NAMALWA (cell line): ENCODE results near the gene FOXQ1.
"Not testable (repeated sequence)": the region's sequence is repeated elsewhere in the genome, so short reads cannot be mapped to it uniquely, and the experiment has no call there.

Experiments
- DNase-seq: peaks from one replicate; pipeline ENCODE4 v3.0.0-alpha.2; 2015; ENCODE audit warnings: low spot score

Gene FOXQ1

GRCh38 chr6:1290805-1291204, 21.1 kb upstream of the FOXQ1 start:
- DNase-seq: no peak

- DNase-seq: no peak
These were observed 20.5 kb upstream of the FOXQ1 start for GRCh38 chr6:1291381-1291780.

GRCh38 chr6:1295420-1295819, 16.5 kb upstream of the FOXQ1 start:
- no peak for DNase-seq

GRCh38 chr6:1296079-1296478, 15.8 kb upstream of the FOXQ1 start:
- DNase-seq: no peak

GRCh38 chr6:1296542-1296941, 15.4 kb upstream of the FOXQ1 start:
- no peak for DNase-seq

GRCh38 chr6:1297746-1298145, 14.2 kb upstream of the FOXQ1 start:
- no peak for DNase-seq

GRCh38 chr6:1298768-1299167, 13.1 kb upstream of the FOXQ1 start:
- no peak for DNase-seq

GRCh38 chr6:1306133-1306532, 5.8 kb upstream of the FOXQ1 start:
- no peak for DNase-seq

GRCh38 chr6:1309366-1309765, 2.5 kb upstream of the FOXQ1 start:
- no peak for DNase-seq

- DNase-seq: no peak
These were observed 1.1 kb upstream of the FOXQ1 start for GRCh38 chr6:1310628-1311399.

GRCh38 chr6:1312203-1312472, 240 bp downstream of the FOXQ1 start:
- no peak for DNase-seq

GRCh38 chr6:1312473-1313367, 822 bp downstream of the FOXQ1 start:
- no peak for DNase-seq

GRCh38 chr6:1313384-1313766, 1.5 kb downstream of the FOXQ1 start:
- no peak for DNase-seq

- DNase-seq: no peak
These were observed 2.0 kb downstream of the FOXQ1 start for GRCh38 chr6:1313767-1314503.

GRCh38 chr6:1314617-1315016, 2.7 kb downstream of the FOXQ1 start:
- no peak for DNase-seq

- no peak for DNase-seq
These were observed 3.3 kb downstream of the FOXQ1 start for GRCh38 chr6:1315201-1315559.

GRCh38 chr6:1315560-1316386, 3.9 kb downstream of the FOXQ1 start:
- DNase-seq: no peak

GRCh38 chr6:1316489-1316971, 4.6 kb downstream of the FOXQ1 start:
- no peak for DNase-seq

GRCh38 chr6:1317302-1317815, 5.5 kb downstream of the FOXQ1 start:
- DNase-seq: no peak

GRCh38 chr6:1318036-1318435, 6.1 kb downstream of the FOXQ1 start:
- no peak for DNase-seq

GRCh38 chr6:1318584-1318983, 6.7 kb downstream of the FOXQ1 start:
- not testable (repeated sequence) for DNase-seq

- DNase-seq: no peak
These were observed 9.8 kb downstream of the FOXQ1 start for GRCh38 chr6:1321738-1322137.
